ENCODE measurements around the gene FAM163B. TPM values are rescaled to one million over a fixed set of nuclear protein-coding genes. Genes with fewer than 3 reads are reported as not detected.
A peak's percentile ranks its signal among the peaks of the same experiment; 100 is the strongest.

FAM163B gene
- polyA plus RNA-seq, 1 of the 3 experiments (the other 2 are of a cell fraction), result 0.05 TPM

DNA sequence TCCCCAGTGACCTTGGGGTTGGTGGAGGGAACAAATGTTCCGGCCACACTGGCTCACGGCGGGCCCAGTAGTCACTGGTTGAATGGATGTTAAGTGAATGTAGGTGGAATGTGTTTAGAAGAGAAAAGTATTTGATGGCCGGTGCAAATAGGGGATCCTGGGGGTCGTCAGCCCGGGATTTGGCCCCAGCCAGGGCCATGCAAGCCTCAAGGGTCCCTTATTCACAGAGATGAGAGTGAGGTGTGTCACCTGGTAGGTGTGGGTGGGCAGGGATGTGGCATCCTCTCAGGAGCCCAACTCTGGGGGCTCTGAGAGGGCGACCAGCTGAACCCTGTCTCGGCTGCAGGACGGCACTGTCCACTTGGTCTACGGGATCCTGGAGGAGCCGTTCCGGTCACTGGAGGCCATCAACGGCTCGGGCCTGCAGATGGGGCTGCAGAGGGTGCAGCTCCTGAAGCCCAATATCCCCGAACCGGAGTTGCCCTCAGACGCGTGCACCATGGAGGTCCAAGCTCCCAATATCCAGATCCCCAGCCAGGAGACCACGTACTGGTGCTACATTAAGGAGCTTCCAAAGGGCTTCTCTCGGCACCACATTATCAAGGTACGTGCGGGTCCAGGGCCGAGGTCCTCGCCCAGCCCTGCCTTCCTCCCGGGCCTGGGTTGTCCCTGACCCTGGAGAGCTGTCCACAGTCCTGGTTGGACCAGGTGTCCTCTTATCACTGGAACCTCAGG, 32.8 kb upstream of the FAM163B start (continued):
- no peak for TF ChIP-seq MAX (IDR thresholded peaks at IDR 0.05; ENCODE audit: low read depth)

DNA sequence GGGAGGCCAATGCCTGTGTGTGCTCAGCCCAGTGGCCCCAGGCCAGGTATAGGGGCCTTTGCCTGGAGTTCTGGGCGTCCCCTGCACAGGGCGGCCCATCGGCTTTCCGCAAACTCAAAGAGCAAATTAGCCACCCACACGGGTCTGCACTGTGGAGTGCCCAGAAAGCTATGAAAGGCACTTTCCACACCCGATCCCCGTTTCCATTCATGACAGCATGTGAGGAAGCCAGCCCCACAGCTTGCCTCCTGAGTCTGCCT, 32.1 kb upstream of the FAM163B start:
- TF ChIP-seq NRF1 (IDR thresholded peaks at IDR 0.05; ENCODE audit: low read depth, low read length) (no peak), EP300 (IDR thresholded peaks at IDR 0.05; ENCODE audit: borderline replicate concordance in 1 of 2, low read depth in 1 of 2, low read length in 1 of 2) (no peak), PBX3 (IDR thresholded peaks at IDR 0.05) (no peak), EZH2phosphoT487 (IDR thresholded peaks at IDR 0.05; ENCODE audit: borderline replicate concordance, low read depth) (no peak), FOSL2 (IDR thresholded peaks at IDR 0.05; ENCODE audit: borderline replicate concordance, low read depth) (no peak), IRF3 (IDR thresholded peaks at IDR 0.05; ENCODE audit: low read depth, low read length) (no peak), RXRA (IDR thresholded peaks at IDR 0.05; ENCODE audit: borderline replicate concordance, low read depth) (no peak), POLR2AphosphoS5 (IDR thresholded peaks at IDR 0.05; ENCODE audit: low read depth, low read length) (no peak), JUND (IDR thresholded peaks at IDR 0.05) (no peak), TCF12 (IDR thresholded peaks at IDR 0.05) (no peak), REST (IDR thresholded peaks at IDR 0.05; ENCODE audit: low read depth, low read length) (no peak), TEAD4 (IDR thresholded peaks at IDR 0.05; ENCODE audit: borderline replicate concordance, insufficient read depth) (no peak)
- Histone ChIP-seq H3K9ac (no peak overlapping the region), H3K36me3 (replicated peaks in 1 of 2; ENCODE audit: control insufficient read depth in 1 of 2, insufficient read depth in 2 of 2, low read length in 1 of 2) (peaks cover 0 to 7% of the 10 kb centered on the region in 2 experiments), H3K4me1 (ENCODE audit: control insufficient read depth in 1 of 2, insufficient read depth in 2 of 2, low read depth in 1 of 2, low read length in 1 of 2) (peaks cover 0 to 66% of the 10 kb centered on the region in 2 experiments; a peak in 1 of 4 replicates), H3K79me2 (ENCODE audit: insufficient read depth) (no peaks in the 10 kb centered on the region), H3K9me2 (no peaks in the 10 kb centered on the region), H2AFZ (ENCODE audit: low read depth) (no peak overlapping the region), H3K9me3 (no peaks in the 10 kb centered on the region), H3K27me3 (ENCODE audit: insufficient read depth) (peaks cover 32% of the 10 kb centered on the region), H3K27ac (ENCODE audit: low read depth in 2 of 2, low read length in 1 of 2) (peak overlapping the region in 1 of 2 experiments; percentile 100; a peak in 2 of 4 replicates), H4K20me1 (ENCODE audit: insufficient read depth) (no peaks in the 10 kb centered on the region), H3F3A (replicated peaks; ENCODE audit: insufficient read depth) (no peaks in the 10 kb centered on the region), H3K4me2 (no peak overlapping the region), H3K4me3 (ENCODE audit: low read depth in 2 of 2, low read length in 1 of 2) (peak overlapping the region in 1 of 2 experiments; percentile 64; a peak in 1 of 4 replicates)
- CTCF ChIA-PET, result interaction anchor here (0.7 to 1.9 kb wide), 4 partner anchors 25 to 132 kb away, joined by 3 to 5 read pairs (median 3); no protein-coding TSS in a partner anchor
- POLR2A ChIA-PET, result interaction anchor here (0.9 to 16.4 kb wide), 5 partner anchors 10 to 96 kb away, joined by 3 to 261 read pairs (median 5); partner anchors contain the start of gene FAM163B
- 67% methylated on average over 2 of the region's 7 CpGs for WGBS (ENCODE audit: low lambda C conversion rate)
- DNase-seq, result no peak

Data from SK-N-SH (cell line).